HG03558 (cell line): Measurements from ENCODE around the gene ENPEP.
A peak's percentile ranks its signal among the peaks of the same experiment; 100 is the strongest.

Experiments
- ATAC-seq: cut with Tn5 transposase; IDR thresholded peaks from one replicate; pipeline ENCODE4 v1.9.1; 2021; ENCODE audit warnings: moderate number of reproducible peaks; ENCODE audit not compliant: unreplicated experiment; ENCODE audit errors: extremely low read depth

The ENPEP gene

DNA sequence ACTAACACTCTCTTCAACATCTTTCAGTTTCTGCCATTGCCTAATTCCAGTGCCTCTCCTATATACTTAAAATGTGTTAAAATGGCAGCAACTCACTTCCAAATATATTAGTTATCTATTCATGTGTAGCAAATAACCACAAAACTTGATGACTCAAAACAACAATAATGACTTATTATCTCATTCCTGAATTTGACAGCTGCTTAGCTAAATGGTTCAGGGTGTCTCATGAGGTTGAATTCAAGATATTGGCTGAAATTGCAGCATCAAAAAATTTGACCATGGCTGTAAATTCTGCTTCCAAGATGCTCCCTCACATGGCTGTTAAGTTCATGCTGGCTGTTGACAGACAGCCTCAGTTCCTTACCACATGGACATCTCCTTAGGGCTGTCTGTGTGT lies 121.6 kb downstream of the ENPEP start:
- no peak for ATAC-seq

DNA sequence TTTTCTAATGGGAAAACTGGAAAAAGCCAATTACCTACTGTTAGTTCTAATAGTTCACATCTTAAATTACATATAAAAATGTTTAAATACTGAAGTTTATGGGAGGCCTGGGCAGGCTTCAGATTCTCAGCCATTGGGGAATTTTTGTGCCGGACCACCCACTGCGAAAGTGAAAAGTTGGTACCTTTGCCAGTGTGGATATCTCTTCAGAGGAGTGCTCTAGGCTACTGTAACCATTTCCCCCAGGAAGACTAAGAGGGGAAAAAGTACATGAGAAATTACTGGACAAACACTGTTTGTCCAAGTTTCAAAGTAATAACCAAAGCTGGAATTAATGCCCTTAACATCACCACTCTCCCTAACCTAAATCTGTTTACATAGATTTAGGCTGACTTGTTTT lies 126.1 kb downstream of the ENPEP start:
- no peak for ATAC-seq

DNA sequence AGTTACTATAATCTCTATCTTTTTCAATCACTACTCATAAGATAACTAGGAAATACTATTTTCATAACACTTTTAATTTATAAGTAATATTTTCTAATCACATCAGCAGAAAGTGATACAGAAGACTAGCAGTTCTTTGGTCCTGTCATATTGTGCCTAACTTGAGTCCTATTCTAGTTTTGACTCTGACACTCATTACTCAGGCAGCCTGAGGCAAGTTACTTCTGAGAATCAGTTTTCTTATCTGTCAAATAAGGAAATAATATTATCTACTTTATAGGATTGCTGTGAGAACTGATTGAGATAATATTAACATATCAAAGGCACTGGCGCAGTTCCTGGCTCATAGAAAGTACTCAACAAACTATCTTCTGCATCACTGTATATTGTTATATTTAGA lies 129.1 kb downstream of the ENPEP start:
- no peak for ATAC-seq

DNA sequence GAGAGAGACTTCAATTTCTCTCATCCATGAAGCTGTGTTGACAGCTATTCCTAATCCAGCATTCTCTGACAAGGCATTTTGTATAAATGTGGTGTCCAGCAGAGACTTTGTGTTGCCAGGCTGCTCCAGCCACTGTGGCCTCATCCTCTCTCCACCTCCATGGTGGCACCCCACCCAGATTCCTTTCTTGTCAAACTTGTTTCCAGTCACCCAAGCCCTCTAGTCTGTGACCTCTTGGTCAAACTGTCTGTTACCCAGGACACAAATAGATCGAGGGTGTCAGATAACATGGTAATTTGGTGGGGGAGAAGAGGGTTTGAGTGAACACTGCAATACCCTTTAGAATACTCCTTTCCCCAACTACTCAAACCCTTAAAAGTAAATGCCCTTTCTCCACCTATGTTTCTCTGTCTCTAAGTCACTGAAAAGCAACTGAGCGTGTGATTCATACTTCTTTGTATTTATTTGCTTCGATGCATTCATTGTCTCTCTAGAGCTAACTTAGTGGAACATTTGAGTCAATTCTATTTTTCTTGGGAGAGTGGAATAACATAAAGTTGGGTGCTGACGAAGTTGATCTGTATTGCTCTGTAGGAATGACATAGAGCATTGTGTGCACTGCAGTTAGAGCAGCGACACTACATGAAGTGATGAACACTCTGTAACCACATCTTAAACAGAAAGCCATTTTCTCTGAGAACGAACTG lies 133.2 kb downstream of the ENPEP start:
- ATAC-seq = no peak

DNA sequence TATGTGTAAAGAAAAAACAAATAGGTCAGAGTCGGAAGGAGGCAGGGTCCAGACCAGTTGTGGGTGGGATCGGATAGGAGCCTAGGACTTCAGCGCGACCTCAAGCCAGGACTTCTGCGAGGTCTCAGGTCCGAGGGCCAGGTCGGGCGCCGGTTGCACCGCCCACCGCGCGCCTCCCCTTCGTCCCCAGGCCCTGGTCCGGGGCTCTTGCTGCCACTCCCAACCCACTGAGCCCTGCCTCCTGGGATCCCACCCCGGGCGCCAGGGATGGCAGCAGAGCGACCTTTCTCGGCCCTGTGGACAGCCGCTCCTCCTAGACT lies 134.6 kb downstream of the ENPEP start:
- peak; percentile 3 for ATAC-seq

DNA sequence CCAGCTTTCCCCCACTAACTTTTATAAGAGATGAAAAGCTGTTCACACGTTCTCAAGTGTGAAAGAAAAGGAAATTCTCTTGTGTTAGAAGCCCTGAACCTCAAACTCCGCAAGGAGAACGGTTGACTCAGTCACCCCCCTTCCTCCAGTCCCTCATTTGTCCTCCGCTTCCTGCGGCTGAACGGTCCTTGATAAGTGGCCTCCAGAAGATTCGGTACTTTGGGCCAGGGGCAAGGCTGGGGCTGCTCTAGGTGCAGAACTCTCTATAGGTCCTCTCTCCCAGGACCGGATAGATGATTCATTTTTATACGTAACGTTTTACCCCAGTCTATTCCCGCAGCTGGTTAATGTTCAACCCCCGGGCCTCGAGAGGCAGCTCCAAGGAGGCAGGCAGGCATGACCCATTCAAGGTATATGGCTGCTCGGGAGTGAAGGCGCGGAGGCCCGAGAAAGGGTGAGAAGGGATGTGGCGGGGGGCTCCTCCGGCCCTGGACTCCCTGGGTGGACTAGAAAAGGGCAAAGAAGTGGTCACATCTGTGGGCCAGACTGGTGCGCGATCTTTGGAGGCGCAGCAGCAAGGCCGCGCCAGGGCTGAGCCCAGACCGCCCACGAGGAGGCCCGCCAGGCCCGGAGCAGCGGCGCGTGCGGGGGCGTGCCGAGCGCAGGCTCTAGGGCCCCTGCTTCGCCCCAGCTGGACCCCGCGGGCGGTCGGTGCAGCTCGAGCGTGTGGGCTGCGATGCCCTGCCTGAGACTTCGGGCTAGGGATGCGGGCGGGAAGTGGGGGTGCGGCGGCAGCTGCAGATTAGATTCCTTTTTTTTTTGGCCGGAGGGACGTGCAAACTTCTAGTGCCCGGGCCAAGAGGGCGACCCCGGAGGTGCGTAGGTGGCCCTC lies 135.2 kb downstream of the ENPEP start:
- peak; percentile 83 for ATAC-seq

DNA sequence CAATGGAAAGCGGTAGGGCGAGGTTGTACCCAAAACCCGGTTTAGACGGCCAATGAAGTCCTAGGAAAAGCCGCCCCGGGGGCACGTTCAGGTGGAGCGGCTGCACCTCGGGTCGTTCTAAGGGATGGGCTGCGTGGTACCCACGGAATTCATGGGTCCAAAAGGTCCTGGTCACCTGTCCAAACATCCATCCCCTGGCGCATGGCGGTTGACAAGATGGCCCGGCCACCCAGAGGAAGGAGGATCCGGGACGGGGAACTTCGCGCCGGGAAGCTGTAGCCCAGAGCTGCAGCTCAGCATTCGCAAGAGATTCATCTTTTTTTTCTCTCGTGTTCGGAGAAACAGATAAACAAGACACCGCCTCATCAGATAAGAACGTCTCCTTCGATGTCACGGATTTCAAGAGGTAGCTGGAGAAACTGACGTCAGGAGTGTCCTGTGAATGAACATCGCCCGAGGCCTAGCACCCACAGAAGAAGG lies 136.1 kb downstream of the ENPEP start:
- no peak for ATAC-seq

DNA sequence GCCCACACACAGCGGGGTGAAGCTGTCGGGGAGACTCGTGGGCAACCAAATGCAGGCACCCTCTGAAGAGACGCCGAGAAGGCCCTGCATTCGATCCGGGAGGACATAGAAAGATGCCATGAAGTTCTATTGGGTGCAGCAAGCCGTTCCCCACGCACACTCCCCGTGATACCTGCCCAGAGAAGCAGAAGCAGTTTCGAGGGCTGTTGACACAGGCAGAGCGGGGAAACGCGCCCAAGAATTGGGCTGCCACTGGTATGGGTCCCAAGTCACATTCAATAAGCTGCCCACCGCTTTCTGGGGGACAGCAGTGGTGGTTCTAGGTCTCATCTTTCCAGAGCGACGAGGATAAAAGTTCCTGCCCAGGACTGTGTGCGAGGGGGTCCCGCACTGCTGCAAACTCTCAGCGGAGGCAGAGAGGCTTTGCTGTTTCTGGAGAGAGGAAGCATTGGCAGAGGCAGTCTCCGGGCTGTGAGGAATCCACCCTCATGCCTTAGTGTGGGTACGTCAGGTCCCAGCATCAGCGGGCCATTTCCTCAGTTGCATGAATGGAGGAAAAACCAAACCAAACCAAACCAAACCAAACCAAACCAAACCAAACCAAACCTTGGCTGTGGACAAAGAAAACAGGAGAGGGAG lies 136.8 kb downstream of the ENPEP start:
- no peak for ATAC-seq

DNA sequence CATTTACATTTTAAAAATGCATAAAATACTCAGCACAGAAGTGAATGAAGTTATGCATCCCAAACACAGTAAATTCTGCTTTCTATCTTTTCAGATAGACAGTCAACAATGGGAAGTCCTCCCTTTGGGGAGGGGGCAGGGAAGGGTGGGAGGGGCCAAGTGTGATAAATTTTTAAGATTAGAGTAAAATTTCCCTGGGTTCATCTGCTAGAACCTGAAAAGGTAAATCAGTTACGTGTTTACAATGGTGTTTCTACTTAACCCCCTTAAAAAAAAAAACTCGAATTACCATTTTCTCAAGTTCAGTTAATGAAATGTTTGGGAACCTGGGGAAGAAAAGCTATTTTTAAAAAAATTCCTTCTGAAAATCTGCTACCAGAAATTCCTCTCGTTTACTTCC lies 137.8 kb downstream of the ENPEP start:
- ATAC-seq = no peak

DNA sequence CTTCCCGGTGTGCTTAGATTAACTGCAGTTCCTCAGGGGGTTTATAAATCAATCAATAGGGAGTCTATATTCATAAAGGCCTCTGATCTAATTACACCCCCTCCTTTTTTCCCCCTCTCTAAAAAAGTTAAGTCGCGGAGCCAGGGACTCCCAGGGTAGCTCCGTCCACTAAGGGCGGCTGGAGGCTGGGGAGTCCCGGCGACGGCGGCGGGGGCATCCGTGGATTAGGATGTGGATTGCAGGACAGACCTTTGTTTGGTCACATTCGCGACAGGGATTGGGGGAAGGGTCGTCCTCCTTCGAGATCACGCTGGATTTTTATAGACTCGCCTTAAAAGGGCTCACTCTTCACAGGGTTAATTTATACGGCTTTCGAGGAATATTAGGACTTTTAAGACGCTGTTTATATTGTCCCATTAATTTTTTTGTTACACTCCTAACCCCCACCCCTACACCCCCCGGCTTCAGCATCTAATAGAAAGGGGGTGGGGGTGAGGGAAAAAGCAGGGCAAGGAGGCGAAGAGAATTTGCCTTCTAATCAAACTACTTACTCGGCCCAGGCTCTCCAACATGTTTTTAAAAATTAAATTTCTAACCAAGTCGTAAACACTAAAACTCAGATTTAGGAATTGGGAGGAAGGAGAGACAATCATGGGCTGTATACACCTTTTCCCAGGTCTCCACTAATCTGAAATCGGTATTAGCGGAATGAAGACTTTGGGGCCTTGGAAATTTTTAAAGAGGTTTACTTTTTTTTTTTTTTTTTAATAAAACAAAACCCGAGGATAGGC lies 138.4 kb downstream of the ENPEP start:
- ATAC-seq = no peak
